ENCODE data around the gene RRP1B. TPM values are rescaled to one million over a fixed set of nuclear protein-coding genes. Genes with fewer than 3 reads are reported as not detected.

The RRP1B gene
- total and polyA plus RNA-seq, 9 of the 15 experiments (the other 6 are each of a cell fraction or from before 2014, with no cell fraction given): 6.8 to 66.6 (median 41.9) TPM

DNA sequence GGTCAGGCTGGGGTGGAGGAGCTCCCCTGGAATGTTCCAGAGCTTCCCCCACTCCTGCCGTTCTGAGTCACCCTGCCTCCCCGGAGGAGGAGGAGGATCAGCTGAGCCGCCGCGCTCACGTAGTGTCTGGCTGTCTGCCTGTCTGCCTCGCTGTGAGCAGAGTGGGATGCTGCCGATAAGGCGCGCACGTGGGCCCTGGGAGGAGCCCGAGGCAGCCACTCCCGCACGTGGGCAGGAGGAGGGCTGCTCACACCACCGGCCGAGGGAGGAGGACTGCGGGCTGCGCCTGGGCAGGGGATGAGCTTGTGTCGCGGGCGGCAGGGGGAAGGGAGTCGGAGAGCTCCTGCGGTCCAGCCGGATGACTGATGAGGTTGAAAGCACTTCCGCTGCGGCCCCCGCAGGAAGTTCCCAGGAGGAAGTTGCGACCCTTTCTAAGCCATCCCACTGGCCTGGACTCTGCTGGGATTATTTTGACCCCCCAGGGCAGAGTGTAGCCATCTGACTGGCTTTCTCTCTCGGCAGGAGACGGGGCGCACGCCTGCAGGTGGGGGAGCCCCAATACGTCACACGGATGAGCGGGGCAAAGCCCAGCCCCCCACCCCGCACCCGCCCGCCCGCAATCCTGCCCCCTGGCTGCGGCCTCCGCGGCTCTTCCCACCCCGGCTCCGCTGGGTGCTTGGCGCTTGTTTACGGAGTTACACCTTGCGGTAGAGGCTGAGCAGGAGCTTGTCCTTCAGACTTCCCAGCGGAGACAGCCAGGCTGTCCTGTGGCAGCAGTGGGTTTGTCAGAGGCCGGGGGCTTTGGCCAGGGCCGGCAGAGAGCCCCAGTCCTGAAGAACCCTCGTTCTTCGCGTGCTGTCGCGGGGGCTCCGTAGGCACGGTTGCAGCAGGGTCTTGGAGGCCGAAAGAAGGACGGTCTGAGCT, 69.4 kb downstream of the RRP1B start (continued):
- TF ChIP-seq BCOR (IDR thresholded peaks at IDR 0.05) (peak; percentile 99), ZNF395 (CRISPR knock-in tag; IDR thresholded peaks at IDR 0.05) (peak; percentile 94), FOXA3 (CRISPR knock-in tag; conservative IDR thresholded peaks at IDR 0.05 in 1 of 2, IDR thresholded peaks at IDR 0.05 in 1 of 2) (peak in 1 of 2 experiments; percentile 58; a peak in 1 of 4 replicates), HOXB6 (CRISPR knock-in tag; IDR thresholded peaks at IDR 0.05; ENCODE audit: borderline replicate concordance) (no peak), ARNT (IDR thresholded peaks at IDR 0.05) (peak; percentile 90 to 91), ZC3H8 (IDR thresholded peaks at IDR 0.05) (no peak), ZNF830 (CRISPR knock-in tag; IDR thresholded peaks at IDR 0.05) (0 out of 2 replicates have a peak, but pooled peaks have one; percentile 34), RBM22 (IDR thresholded peaks at IDR 0.05; ENCODE audit: low read depth, low read length, poor library complexity, severe bottlenecking) (peak; percentile 80), PML (IDR thresholded peaks at IDR 0.05; ENCODE audit: low read length) (peak; percentile 62; the same call in 1 of the 2 replicates), HLTF (IDR thresholded peaks at IDR 0.05) (peak; percentile 76; the same call in 1 of the 2 replicates), MAFG (tag; conservative IDR thresholded peaks at IDR 0.05) (no peak), KLF13 (tag; IDR thresholded peaks at IDR 0.05; ENCODE audit: borderline replicate concordance, low read depth) (peak; percentile 84; the same call in 1 of the 2 replicates), HNRNPLL (IDR thresholded peaks at IDR 0.05; ENCODE audit: low read depth, low read length, poor library complexity, severe bottlenecking) (peak; percentile 72), RAD51 (IDR thresholded peaks at IDR 0.05; ENCODE audit: borderline replicate concordance, low read depth) (peak; percentile 92)
- TF ChIP-seq, protein P1, sequence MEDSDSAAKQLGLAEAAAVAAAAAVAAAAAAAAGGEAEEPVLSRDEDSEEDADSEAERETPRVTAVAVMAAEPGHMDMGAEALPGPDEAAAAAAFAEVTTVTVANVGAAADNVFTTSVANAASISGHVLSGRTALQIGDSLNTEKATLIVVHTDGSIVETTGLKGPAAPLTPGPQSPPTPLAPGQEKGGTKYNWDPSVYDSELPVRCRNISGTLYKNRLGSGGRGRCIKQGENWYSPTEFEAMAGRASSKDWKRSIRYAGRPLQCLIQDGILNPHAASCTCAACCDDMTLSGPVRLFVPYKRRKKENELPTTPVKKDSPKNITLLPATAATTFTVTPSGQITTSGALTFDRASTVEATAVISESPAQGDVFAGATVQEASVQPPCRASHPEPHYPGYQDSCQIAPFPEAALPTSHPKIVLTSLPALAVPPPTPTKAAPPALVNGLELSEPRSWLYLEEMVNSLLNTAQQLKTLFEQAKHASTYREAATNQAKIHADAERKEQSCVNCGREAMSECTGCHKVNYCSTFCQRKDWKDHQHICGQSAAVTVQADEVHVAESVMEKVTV (CRISPR knock-in tag; IDR thresholded peaks at IDR 0.05): 0 out of 2 replicates have a peak, but pooled peaks have one; percentile 7
- TF ChIP-seq, protein P2, sequence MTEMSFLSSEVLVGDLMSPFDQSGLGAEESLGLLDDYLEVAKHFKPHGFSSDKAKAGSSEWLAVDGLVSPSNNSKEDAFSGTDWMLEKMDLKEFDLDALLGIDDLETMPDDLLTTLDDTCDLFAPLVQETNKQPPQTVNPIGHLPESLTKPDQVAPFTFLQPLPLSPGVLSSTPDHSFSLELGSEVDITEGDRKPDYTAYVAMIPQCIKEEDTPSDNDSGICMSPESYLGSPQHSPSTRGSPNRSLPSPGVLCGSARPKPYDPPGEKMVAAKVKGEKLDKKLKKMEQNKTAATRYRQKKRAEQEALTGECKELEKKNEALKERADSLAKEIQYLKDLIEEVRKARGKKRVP (CRISPR knock-in tag; IDR thresholded peaks at IDR 0.05): no peak

All from K562 (cell line).